ENCODE results near the gene WWC2.

DNA sequence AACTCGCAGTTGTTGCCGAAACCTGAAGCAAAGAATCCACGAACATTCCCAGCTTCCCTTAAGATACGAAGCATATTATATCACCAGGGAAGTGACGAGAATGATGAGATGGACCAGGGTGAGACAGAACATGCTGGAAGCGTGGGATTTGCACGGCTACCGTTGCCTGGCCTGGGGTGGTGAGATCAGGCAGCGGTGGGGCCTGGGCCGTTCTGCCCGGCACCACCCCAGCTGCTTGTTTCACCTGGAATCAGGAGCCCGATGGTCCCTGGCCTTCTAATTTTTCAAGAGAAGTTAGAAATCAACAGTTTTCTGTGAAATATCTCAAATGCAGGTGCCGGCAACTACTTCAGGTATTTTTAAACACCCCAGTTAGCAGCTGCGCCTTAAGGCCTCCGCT, 215.3 kb downstream of the WWC2 start:
- TF ChIP-seq, protein P1, sequence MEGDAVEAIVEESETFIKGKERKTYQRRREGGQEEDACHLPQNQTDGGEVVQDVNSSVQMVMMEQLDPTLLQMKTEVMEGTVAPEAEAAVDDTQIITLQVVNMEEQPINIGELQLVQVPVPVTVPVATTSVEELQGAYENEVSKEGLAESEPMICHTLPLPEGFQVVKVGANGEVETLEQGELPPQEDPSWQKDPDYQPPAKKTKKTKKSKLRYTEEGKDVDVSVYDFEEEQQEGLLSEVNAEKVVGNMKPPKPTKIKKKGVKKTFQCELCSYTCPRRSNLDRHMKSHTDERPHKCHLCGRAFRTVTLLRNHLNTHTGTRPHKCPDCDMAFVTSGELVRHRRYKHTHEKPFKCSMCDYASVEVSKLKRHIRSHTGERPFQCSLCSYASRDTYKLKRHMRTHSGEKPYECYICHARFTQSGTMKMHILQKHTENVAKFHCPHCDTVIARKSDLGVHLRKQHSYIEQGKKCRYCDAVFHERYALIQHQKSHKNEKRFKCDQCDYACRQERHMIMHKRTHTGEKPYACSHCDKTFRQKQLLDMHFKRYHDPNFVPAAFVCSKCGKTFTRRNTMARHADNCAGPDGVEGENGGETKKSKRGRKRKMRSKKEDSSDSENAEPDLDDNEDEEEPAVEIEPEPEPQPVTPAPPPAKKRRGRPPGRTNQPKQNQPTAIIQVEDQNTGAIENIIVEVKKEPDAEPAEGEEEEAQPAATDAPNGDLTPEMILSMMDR (IDR thresholded peaks at IDR 0.05 in 4 of 5, conservative IDR thresholded peaks at IDR 0.05 in 1 of 5): no peak
- no peak for TF ChIP-seq POLR2A (IDR thresholded peaks at IDR 0.05)

Measured in gastrocnemius medialis (tissue), 4 donors.